ENCODE data around the gene ZNF423. TPM values are rescaled to one million over a fixed set of nuclear protein-coding genes. Genes with fewer than 3 reads are reported as not detected.

Gene ZNF423
- total RNA-seq, 1 donor from 2014 or later, result 3.9 TPM

GRCh38 chr16:49440156-49441065 lies 415.5 kb downstream of the ZNF423 start:
- no peak for DNase-seq (ENCODE audit: low read depth in 2 of 2)

GRCh38 chr16:49439676-49440075 lies 416.2 kb downstream of the ZNF423 start:
- no peak for DNase-seq (ENCODE audit: low read depth in 2 of 2)

- no peak for DNase-seq (ENCODE audit: low read depth in 2 of 2)
Observed at GRCh38 chr16:49439050-49439449, 416.9 kb downstream of the ZNF423 start.

Other genes with a start within 250 kb of the ZNF423 start
- 21.8 and 24.5 TPM in 2 replicates for gene CNEP1R1, start 169.1 kb upstream of the ZNF423 start, total RNA-seq
- gene HEATR3, start 209.9 kb upstream of the ZNF423 start, total RNA-seq, result 25.7 and 26.2 TPM in 2 replicates